ENCODE results near the gene TRIO.

- TF ChIP-seq, protein P1, sequence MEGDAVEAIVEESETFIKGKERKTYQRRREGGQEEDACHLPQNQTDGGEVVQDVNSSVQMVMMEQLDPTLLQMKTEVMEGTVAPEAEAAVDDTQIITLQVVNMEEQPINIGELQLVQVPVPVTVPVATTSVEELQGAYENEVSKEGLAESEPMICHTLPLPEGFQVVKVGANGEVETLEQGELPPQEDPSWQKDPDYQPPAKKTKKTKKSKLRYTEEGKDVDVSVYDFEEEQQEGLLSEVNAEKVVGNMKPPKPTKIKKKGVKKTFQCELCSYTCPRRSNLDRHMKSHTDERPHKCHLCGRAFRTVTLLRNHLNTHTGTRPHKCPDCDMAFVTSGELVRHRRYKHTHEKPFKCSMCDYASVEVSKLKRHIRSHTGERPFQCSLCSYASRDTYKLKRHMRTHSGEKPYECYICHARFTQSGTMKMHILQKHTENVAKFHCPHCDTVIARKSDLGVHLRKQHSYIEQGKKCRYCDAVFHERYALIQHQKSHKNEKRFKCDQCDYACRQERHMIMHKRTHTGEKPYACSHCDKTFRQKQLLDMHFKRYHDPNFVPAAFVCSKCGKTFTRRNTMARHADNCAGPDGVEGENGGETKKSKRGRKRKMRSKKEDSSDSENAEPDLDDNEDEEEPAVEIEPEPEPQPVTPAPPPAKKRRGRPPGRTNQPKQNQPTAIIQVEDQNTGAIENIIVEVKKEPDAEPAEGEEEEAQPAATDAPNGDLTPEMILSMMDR (IDR thresholded peaks at IDR 0.05) = no peak
- TF ChIP-seq POLR2A (IDR thresholded peaks at IDR 0.05) = no peak
These were observed 281.0 kb downstream of the TRIO start for GRCh38 chr5:14424011-14424685.
